ENCODE measurements around the gene MEIOB.

- TF ChIP-seq CTCF (conservative IDR thresholded peaks at IDR 0.05; ENCODE audit: low read depth, low read length) = no peak
- no peak for TF ChIP-seq EZH2 (IDR thresholded peaks at IDR 0.05; ENCODE audit: borderline replicate concordance, low read depth, low read length, poor library complexity, severe bottlenecking)
These were observed 49.2 kb downstream of the MEIOB start for GRCh38 chr16:1822801-1823200.
